H1 (cell line): Measurements from ENCODE around the gene MYADM. TPM values are rescaled to one million over a fixed set of nuclear protein-coding genes. Genes with fewer than 3 reads are reported as not detected.

ENCODE experiments used
- JUND ChIP-seq: IDR thresholded peaks from 2 replicates; pipeline ENCODE4 v1.6.1; 2011; ENCODE audit warnings: mild to moderate bottlenecking, improper control_type of control experiment, low read length
- KDM5A ChIP-seq: fragments of 200-600 bp; IDR thresholded peaks from 2 replicates; pipeline ENCODE4 v1.7.1; 2012; ENCODE audit warnings: mild to moderate bottlenecking, low read length, inconsistent platforms, mixed read lengths
- POU5F1 ChIP-seq: IDR thresholded peaks from 2 replicates; pipeline ENCODE4 v1.6.1; 2011; ENCODE audit warnings: low read depth, mild to moderate bottlenecking, low read length, moderate library complexity
- RFX5 ChIP-seq: IDR thresholded peaks from 2 replicates; pipeline ENCODE4 v1.6.1; 2011; ENCODE audit warnings: low read depth, low read length, improper control_type of control experiment, borderline replicate concordance
- TCF12 ChIP-seq: IDR thresholded peaks from 2 replicates; pipeline ENCODE4 v1.6.1; 2011; ENCODE audit warnings: low read depth, mild to moderate bottlenecking, low read length
- USF2 ChIP-seq: IDR thresholded peaks from 2 replicates; pipeline ENCODE4 v1.6.1; 2011; ENCODE audit warnings: low read length, improper control_type of control experiment
- polyA plus RNA-seq, 7 experiments: library from polyadenylated mRNA; depleted of rRNA in 3 of 7; stranded (reverse) in 5 of 7; unstranded in 2 of 7; fragments of >200 nt in 5 of 7; fragments of 200-250 nt in 2 of 7; gene quantifications; 1 replicate in 5 of 7; 2 replicates in 1 of 7; 4 replicates in 1 of 7; pipeline versions ENCODE4 v1.2.1 to v1.2.3, GENCODE V29; 2011 to 2013; ENCODE audit warnings: missing spikeins in 2 of 7, mixed read lengths in 2 of 7
- total RNA-seq: library from RNA; stranded (reverse); fragmentation: NEBNext Ultra II Directional; extraction: Animal tissue kit (Norgen Biotek cat#: 25700); gene quantifications from 2 replicates; pipeline ENCODE4 v1.2.1, GENCODE V29; 2021
- TF ChIP-seq, protein P1 (sequence below): fragments of 300-600 bp; sonication (generic); IDR thresholded peaks from 2 replicates; pipeline ENCODE4 v1.7.1; 2012; ENCODE audit warnings: low read length, moderate library complexity, mild to moderate bottlenecking, inconsistent platforms; ENCODE audit not compliant: insufficient replicate concordance

MYADM gene
- total and polyA plus RNA-seq, 2 of the 8 experiments (the other 6 are each of a cell fraction or from before 2014, with no cell fraction given) = 70.1 to 74.2 TPM

- TF ChIP-seq, protein P1, sequence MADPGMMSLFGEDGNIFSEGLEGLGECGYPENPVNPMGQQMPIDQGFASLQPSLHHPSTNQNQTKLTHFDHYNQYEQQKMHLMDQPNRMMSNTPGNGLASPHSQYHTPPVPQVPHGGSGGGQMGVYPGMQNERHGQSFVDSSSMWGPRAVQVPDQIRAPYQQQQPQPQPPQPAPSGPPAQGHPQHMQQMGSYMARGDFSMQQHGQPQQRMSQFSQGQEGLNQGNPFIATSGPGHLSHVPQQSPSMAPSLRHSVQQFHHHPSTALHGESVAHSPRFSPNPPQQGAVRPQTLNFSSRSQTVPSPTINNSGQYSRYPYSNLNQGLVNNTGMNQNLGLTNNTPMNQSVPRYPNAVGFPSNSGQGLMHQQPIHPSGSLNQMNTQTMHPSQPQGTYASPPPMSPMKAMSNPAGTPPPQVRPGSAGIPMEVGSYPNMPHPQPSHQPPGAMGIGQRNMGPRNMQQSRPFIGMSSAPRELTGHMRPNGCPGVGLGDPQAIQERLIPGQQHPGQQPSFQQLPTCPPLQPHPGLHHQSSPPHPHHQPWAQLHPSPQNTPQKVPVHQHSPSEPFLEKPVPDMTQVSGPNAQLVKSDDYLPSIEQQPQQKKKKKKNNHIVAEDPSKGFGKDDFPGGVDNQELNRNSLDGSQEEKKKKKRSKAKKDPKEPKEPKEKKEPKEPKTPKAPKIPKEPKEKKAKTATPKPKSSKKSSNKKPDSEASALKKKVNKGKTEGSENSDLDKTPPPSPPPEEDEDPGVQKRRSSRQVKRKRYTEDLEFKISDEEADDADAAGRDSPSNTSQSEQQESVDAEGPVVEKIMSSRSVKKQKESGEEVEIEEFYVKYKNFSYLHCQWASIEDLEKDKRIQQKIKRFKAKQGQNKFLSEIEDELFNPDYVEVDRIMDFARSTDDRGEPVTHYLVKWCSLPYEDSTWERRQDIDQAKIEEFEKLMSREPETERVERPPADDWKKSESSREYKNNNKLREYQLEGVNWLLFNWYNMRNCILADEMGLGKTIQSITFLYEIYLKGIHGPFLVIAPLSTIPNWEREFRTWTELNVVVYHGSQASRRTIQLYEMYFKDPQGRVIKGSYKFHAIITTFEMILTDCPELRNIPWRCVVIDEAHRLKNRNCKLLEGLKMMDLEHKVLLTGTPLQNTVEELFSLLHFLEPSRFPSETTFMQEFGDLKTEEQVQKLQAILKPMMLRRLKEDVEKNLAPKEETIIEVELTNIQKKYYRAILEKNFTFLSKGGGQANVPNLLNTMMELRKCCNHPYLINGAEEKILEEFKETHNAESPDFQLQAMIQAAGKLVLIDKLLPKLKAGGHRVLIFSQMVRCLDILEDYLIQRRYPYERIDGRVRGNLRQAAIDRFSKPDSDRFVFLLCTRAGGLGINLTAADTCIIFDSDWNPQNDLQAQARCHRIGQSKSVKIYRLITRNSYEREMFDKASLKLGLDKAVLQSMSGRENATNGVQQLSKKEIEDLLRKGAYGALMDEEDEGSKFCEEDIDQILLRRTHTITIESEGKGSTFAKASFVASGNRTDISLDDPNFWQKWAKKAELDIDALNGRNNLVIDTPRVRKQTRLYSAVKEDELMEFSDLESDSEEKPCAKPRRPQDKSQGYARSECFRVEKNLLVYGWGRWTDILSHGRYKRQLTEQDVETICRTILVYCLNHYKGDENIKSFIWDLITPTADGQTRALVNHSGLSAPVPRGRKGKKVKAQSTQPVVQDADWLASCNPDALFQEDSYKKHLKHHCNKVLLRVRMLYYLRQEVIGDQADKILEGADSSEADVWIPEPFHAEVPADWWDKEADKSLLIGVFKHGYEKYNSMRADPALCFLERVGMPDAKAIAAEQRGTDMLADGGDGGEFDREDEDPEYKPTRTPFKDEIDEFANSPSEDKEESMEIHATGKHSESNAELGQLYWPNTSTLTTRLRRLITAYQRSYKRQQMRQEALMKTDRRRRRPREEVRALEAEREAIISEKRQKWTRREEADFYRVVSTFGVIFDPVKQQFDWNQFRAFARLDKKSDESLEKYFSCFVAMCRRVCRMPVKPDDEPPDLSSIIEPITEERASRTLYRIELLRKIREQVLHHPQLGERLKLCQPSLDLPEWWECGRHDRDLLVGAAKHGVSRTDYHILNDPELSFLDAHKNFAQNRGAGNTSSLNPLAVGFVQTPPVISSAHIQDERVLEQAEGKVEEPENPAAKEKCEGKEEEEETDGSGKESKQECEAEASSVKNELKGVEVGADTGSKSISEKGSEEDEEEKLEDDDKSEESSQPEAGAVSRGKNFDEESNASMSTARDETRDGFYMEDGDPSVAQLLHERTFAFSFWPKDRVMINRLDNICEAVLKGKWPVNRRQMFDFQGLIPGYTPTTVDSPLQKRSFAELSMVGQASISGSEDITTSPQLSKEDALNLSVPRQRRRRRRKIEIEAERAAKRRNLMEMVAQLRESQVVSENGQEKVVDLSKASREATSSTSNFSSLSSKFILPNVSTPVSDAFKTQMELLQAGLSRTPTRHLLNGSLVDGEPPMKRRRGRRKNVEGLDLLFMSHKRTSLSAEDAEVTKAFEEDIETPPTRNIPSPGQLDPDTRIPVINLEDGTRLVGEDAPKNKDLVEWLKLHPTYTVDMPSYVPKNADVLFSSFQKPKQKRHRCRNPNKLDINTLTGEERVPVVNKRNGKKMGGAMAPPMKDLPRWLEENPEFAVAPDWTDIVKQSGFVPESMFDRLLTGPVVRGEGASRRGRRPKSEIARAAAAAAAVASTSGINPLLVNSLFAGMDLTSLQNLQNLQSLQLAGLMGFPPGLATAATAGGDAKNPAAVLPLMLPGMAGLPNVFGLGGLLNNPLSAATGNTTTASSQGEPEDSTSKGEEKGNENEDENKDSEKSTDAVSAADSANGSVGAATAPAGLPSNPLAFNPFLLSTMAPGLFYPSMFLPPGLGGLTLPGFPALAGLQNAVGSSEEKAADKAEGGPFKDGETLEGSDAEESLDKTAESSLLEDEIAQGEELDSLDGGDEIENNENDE = no peak
- TF ChIP-seq JUND (no peak), TCF12 (no peak), RFX5 (no peak), KDM5A (no peak), POU5F1 (no peak), USF2 (no peak)
Observed at GRCh38 chr19:53865918-53866864, 1.5 kb upstream of the MYADM start (continued).
